Measurements from ENCODE around the gene NSUN4.

The NSUN4 gene

GRCh38 chr1:46302641-46303037 lies 38.0 kb upstream of the NSUN4 start:
- peak; percentile 50 for DNase-seq (ENCODE audit: low spot score)
- in situ Hi-C loops (cut with MboI; ENCODE audit: low sequenced_read_pairs, unreplicated experiment), result loop anchor here (5.0 kb wide), 1 partner anchor 45 kb away; no protein-coding TSS in a partner anchor

GRCh38 chr1:46303038-46303871 lies 37.4 kb upstream of the NSUN4 start, which contains the start of the genes LRRC41 and UQCRH:
Gene LRRC41 (minus strand): TSS chr1:46303616. CDS start chr1:46303322, 294 bp downstream.
Gene UQCRH (plus strand): TSS chr1:46303698. CDS start chr1:46303767, 69 bp downstream.
- in situ Hi-C loops (cut with MboI; ENCODE audit: low sequenced_read_pairs, unreplicated experiment), result loop anchor here (5.0 kb wide), 1 partner anchor 44 kb away; no protein-coding TSS in a partner anchor
- peak; percentile 93 for DNase-seq (ENCODE audit: low spot score)
- no peak for TF ChIP-seq CTCF (IDR thresholded peaks at IDR 0.05; ENCODE audit: borderline replicate concordance, control extremely low read depth, extremely low read depth, insufficient read depth, missing control alignments)

More at GRCh38 chr1:46302641-46303037, 38.0 kb upstream of the NSUN4 start:
- no peak for TF ChIP-seq CTCF (IDR thresholded peaks at IDR 0.05; ENCODE audit: borderline replicate concordance, control extremely low read depth, extremely low read depth, insufficient read depth, missing control alignments)

GRCh38 chr1:46303872-46304326 lies 36.7 kb upstream of the NSUN4 start:
- in situ Hi-C loops (cut with MboI; ENCODE audit: low sequenced_read_pairs, unreplicated experiment), result loop anchor here (5.0 kb wide), 1 partner anchor 43 kb away; no protein-coding TSS in a partner anchor
- no peak for DNase-seq (ENCODE audit: low spot score)
- TF ChIP-seq CTCF (IDR thresholded peaks at IDR 0.05; ENCODE audit: borderline replicate concordance, control extremely low read depth, extremely low read depth, insufficient read depth, missing control alignments), result no peak

- in situ Hi-C loops (cut with MboI; ENCODE audit: low sequenced_read_pairs, unreplicated experiment), result no loop called here
- DNase-seq (ENCODE audit: low spot score), result no peak
- TF ChIP-seq CTCF (IDR thresholded peaks at IDR 0.05; ENCODE audit: borderline replicate concordance, control extremely low read depth, extremely low read depth, insufficient read depth, missing control alignments), result no peak
Measured at GRCh38 chr1:46306159-46306530, 34.5 kb upstream of the NSUN4 start.

- in situ Hi-C loops (cut with MboI; ENCODE audit: low sequenced_read_pairs, unreplicated experiment), result no loop called here
- DNase-seq (ENCODE audit: low spot score), result no peak
Measured at GRCh38 chr1:46309401-46310159, 31.0 kb upstream of the NSUN4 start.

More at GRCh38 chr1:46309401-46310159, 31.0 kb upstream of the NSUN4 start:
- no peak for TF ChIP-seq CTCF (IDR thresholded peaks at IDR 0.05; ENCODE audit: borderline replicate concordance, control extremely low read depth, extremely low read depth, insufficient read depth, missing control alignments)

All from GM13976 (cell line).